HepG2 (cell line): ENCODE results near the gene PMM2.

ENCODE experiments used
- ELF4 ChIP-seq: sonication (generic); formaldehyde crosslinking; IDR thresholded peaks from 2 replicates; pipeline ENCODE4 v1.5.0; 2020; ENCODE audit warnings: missing genetic modification reagents, mild to moderate bottlenecking, moderate library complexity, borderline replicate concordance
- GTF2F1 ChIP-seq: fragments of 150-350 bp; IDR thresholded peaks from 2 replicates; pipeline ENCODE4 v1.6.1; 2014; ENCODE audit warnings: low read length
- KAT2B ChIP-seq: fragments of 150-350 bp; IDR thresholded peaks from 2 replicates; pipeline ENCODE4 v1.6.1; 2014; ENCODE audit warnings: low read depth, low read length, borderline replicate concordance
- KDM5B ChIP-seq: sonication (generic); formaldehyde crosslinking; IDR thresholded peaks from 2 replicates; pipeline ENCODE4 v1.4.0; 2020; ENCODE audit warnings: missing genetic modification reagents, mild to moderate bottlenecking, borderline replicate concordance
- MAZ ChIP-seq, 2 experiments: sonication (generic) in 1 of 2; formaldehyde crosslinking in 1 of 2; IDR thresholded peaks; 2 replicates each; pipeline versions ENCODE4 v1.5.0 to v1.6.1; 2012 to 2020; ENCODE audit warnings: low read depth in 2 of 2, mild to moderate bottlenecking in 2 of 2, borderline replicate concordance in 1 of 2, improper control_type of control experiment in 1 of 2, low read length in 1 of 2, missing genetic modification reagents in 1 of 2, moderate library complexity in 1 of 2
- NR2C2 ChIP-seq: sonication (generic); formaldehyde crosslinking; IDR thresholded peaks from 2 replicates; pipeline ENCODE4 v1.4.0; 2020; ENCODE audit warnings: missing genetic modification reagents, mild to moderate bottlenecking, moderate library complexity, borderline replicate concordance
- POLR2AphosphoS2 ChIP-seq: IDR thresholded peaks from 2 replicates; pipeline ENCODE4 v1.6.1; 2011; ENCODE audit warnings: low read depth, low read length, improper control_type of control experiment
- PTBP1 ChIP-seq: fragments of 200-400 bp; formaldehyde crosslinking; IDR thresholded peaks from 2 replicates; pipeline ENCODE4 v1.6.1; 2018; ENCODE audit warnings: low read length, low read depth; ENCODE audit not compliant: poor library complexity, severe bottlenecking
- ZNF616 ChIP-seq: sonication (generic); formaldehyde crosslinking; IDR thresholded peaks from 2 replicates; pipeline ENCODE4 v1.5.0; 2020; ENCODE audit warnings: low read depth, mild to moderate bottlenecking, missing genetic modification reagents
- ZNF703 ChIP-seq: sonication (generic); formaldehyde crosslinking; IDR thresholded peaks from 2 replicates; pipeline ENCODE4 v1.5.1; 2020; ENCODE audit warnings: missing genetic modification reagents, mild to moderate bottlenecking, moderate library complexity, borderline replicate concordance
- ZNF878 ChIP-seq: sonication (generic); formaldehyde crosslinking; IDR thresholded peaks from 2 replicates; pipeline ENCODE4 v1.8.1; 2023; ENCODE audit warnings: mild to moderate bottlenecking, missing genetic modification reagents, moderate library complexity
- TF ChIP-seq, protein P1 (sequence below): sonication (generic); formaldehyde crosslinking; IDR thresholded peaks from 2 replicates; pipeline ENCODE4 v1.4.0; 2020; ENCODE audit warnings: missing genetic modification reagents, borderline replicate concordance
- TF ChIP-seq, protein P2 (sequence below): sonication (generic); formaldehyde crosslinking; IDR thresholded peaks from 2 replicates; pipeline ENCODE4 v1.5.0; 2020; ENCODE audit warnings: mild to moderate bottlenecking, missing genetic modification reagents, moderate library complexity
- TF ChIP-seq, protein P3 (sequence below): sonication (generic); formaldehyde crosslinking; IDR thresholded peaks from 2 replicates; pipeline ENCODE4 v1.4.0; 2020; ENCODE audit warnings: missing genetic modification reagents

DNA sequence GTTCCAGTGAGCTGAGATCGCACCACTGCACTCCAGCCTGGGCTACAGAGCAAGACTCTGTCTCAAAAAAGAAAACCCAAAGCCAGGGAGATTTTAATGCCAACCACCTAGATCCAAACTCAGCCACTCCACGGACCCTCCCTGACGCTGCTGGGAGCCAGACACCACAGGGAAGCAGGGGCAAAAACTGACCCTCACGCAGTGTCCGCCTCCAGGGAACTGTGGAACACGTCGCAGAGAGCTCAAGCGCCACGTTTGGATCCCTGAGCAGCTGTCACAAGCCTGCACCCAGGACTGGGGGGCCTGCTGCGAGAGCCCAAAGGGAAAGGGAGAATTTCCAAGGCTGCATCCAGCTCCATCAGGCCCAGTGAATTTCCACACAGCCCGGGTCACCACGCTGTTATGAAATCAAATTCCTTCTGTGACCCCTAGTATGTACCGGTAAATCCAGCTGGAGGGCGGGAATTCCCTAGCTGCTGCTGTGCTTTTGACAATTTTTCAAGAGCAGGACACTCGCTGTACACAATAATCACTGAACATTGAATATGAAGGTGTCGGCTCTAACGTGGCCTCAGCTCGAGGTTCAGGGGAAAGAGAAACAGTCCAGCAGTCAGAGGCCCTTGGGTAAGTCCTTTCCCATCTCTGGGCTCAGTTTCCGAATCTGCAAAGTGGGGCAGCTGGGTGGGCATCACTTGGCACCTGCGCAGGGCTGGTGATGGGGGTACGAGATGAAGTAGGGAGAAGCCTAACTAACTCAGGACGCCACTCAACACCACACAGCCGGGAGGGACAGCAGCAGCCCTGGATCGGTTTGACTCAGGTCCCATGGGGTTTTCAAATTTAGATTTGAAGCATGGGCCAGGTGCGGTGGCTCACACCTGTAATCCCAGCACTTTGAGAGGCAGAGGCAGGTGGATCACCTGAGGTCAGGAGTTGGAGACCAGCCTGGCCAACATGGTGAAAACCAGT is 62.6 kb downstream of the PMM2 start:
- peak; percentile 79 for TF ChIP-seq KDM5B (CRISPR knock-in tag)
- peak; percentile 87 for TF ChIP-seq NR2C2 (CRISPR knock-in tag)
- TF ChIP-seq ZNF616 (CRISPR knock-in tag), result no peak
- no peak for TF ChIP-seq PTBP1
- TF ChIP-seq, protein P1, sequence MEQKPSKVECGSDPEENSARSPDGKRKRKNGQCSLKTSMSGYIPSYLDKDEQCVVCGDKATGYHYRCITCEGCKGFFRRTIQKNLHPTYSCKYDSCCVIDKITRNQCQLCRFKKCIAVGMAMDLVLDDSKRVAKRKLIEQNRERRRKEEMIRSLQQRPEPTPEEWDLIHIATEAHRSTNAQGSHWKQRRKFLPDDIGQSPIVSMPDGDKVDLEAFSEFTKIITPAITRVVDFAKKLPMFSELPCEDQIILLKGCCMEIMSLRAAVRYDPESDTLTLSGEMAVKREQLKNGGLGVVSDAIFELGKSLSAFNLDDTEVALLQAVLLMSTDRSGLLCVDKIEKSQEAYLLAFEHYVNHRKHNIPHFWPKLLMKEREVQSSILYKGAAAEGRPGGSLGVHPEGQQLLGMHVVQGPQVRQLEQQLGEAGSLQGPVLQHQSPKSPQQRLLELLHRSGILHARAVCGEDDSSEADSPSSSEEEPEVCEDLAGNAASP (CRISPR knock-in tag), result peak; percentile 93
- TF ChIP-seq KAT2B, result no peak
- no peak for TF ChIP-seq GTF2F1
- peak; percentile 10; the same call in 1 of the 2 replicates for TF ChIP-seq MAZ (IDR thresholded peaks at IDR 0.05; ENCODE audit: borderline replicate concordance, low read depth, low read length)
- TF ChIP-seq MAZ (CRISPR knock-in tag; IDR thresholded peaks at IDR 0.05; ENCODE audit: low read depth), result peak; percentile 74
- TF ChIP-seq POLR2AphosphoS2, result no peak
- TF ChIP-seq, protein P2, sequence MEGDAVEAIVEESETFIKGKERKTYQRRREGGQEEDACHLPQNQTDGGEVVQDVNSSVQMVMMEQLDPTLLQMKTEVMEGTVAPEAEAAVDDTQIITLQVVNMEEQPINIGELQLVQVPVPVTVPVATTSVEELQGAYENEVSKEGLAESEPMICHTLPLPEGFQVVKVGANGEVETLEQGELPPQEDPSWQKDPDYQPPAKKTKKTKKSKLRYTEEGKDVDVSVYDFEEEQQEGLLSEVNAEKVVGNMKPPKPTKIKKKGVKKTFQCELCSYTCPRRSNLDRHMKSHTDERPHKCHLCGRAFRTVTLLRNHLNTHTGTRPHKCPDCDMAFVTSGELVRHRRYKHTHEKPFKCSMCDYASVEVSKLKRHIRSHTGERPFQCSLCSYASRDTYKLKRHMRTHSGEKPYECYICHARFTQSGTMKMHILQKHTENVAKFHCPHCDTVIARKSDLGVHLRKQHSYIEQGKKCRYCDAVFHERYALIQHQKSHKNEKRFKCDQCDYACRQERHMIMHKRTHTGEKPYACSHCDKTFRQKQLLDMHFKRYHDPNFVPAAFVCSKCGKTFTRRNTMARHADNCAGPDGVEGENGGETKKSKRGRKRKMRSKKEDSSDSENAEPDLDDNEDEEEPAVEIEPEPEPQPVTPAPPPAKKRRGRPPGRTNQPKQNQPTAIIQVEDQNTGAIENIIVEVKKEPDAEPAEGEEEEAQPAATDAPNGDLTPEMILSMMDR (CRISPR knock-in tag), result peak; percentile 24; the same call in 1 of the 2 replicates
- TF ChIP-seq, protein P3, sequence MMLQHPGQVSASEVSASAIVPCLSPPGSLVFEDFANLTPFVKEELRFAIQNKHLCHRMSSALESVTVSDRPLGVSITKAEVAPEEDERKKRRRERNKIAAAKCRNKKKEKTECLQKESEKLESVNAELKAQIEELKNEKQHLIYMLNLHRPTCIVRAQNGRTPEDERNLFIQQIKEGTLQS, result peak; percentile 78
- no peak for TF ChIP-seq ZNF878 (CRISPR knock-in tag)
- peak; percentile 63; the same call in 1 of the 2 replicates for TF ChIP-seq ZNF703 (CRISPR knock-in tag)
- TF ChIP-seq ELF4 (CRISPR knock-in tag), result no peak
